ENCODE measurements around the gene ERICH2.

- TF ChIP-seq POLR2A (IDR thresholded peaks at IDR 0.05) = no peak
- TF ChIP-seq, protein P1, sequence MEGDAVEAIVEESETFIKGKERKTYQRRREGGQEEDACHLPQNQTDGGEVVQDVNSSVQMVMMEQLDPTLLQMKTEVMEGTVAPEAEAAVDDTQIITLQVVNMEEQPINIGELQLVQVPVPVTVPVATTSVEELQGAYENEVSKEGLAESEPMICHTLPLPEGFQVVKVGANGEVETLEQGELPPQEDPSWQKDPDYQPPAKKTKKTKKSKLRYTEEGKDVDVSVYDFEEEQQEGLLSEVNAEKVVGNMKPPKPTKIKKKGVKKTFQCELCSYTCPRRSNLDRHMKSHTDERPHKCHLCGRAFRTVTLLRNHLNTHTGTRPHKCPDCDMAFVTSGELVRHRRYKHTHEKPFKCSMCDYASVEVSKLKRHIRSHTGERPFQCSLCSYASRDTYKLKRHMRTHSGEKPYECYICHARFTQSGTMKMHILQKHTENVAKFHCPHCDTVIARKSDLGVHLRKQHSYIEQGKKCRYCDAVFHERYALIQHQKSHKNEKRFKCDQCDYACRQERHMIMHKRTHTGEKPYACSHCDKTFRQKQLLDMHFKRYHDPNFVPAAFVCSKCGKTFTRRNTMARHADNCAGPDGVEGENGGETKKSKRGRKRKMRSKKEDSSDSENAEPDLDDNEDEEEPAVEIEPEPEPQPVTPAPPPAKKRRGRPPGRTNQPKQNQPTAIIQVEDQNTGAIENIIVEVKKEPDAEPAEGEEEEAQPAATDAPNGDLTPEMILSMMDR (IDR thresholded peaks at IDR 0.05) = no peak
These were observed 13.4 kb downstream of the ERICH2 start for GRCh38 chr2:170783549-170783948.

Measured in esophagus squamous epithelium (tissue), 4 donors.